ENCODE results near the gene TGIF1.

TGIF1 gene

GRCh38 chr18:3479978-3480509 is 30.1 kb downstream of the TGIF1 start:
- Histone ChIP-seq H3K4me1 (ENCODE audit: control insufficient read depth, insufficient read depth, low read length) (no peaks in the 10 kb centered on the region), H3K9ac (ENCODE audit: low read length) (no peak overlapping the region), H3K9me3 (ENCODE audit: control insufficient read depth, low read length) (no peaks in the 10 kb centered on the region), H3K4me3 (ENCODE audit: low read length) (no peak overlapping the region), H3K27me3 (ENCODE audit: control insufficient read depth, insufficient read depth, low read length) (no peaks in the 10 kb centered on the region), H3K36me3 (ENCODE audit: control insufficient read depth, insufficient read depth, low read length) (no peaks in the 10 kb centered on the region)

GRCh38 chr18:3480827-3481573 is 31.0 kb downstream of the TGIF1 start:
- Histone ChIP-seq H3K9me3 (ENCODE audit: control insufficient read depth, low read length) (no peaks in the 10 kb centered on the region), H3K4me3 (ENCODE audit: low read length) (no peak overlapping the region), H3K9ac (ENCODE audit: low read length) (no peak overlapping the region), H3K4me1 (ENCODE audit: control insufficient read depth, insufficient read depth, low read length) (no peaks in the 10 kb centered on the region), H3K27me3 (ENCODE audit: control insufficient read depth, insufficient read depth, low read length) (no peaks in the 10 kb centered on the region), H3K36me3 (ENCODE audit: control insufficient read depth, insufficient read depth, low read length) (no peaks in the 10 kb centered on the region)

DNA sequence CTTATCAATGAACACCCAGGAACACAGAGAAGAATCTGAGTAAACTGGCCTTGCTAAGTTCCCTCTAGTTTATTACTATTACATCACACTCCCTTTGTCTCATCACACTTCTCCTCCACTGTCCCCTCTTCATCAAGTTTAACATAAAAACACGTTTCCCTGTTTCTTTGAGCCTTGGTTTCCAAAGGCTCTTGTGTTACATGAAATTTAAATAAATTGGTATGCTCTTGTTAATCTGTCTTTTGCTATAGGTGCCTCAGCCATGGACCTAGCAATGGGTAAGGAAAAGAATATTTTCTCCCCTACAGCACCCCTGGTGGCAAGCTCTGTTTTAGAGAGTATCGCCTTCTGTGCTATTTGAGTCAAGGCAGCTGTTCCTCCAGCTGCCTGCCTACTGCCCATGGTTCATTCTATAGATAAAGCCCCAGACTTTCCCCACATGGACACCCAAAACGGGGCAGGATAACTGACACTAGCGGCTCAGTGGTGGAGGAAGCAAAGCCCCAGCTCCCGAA is 31.8 kb downstream of the TGIF1 start:
- no peaks in the 10 kb centered on the region for H3K36me3 ChIP-seq (ENCODE audit: control insufficient read depth, insufficient read depth, low read length)
- H3K4me1 ChIP-seq (ENCODE audit: control insufficient read depth, insufficient read depth, low read length) = no peaks in the 10 kb centered on the region
- no peaks in the 10 kb centered on the region for H3K27me3 ChIP-seq (ENCODE audit: control insufficient read depth, insufficient read depth, low read length)
- H3K9ac ChIP-seq (ENCODE audit: low read length) = no peak overlapping the region
- no peaks in the 10 kb centered on the region for H3K9me3 ChIP-seq (ENCODE audit: control insufficient read depth, low read length)
- no peak overlapping the region for H3K4me3 ChIP-seq (ENCODE audit: low read length)

- Histone ChIP-seq H3K4me3 (ENCODE audit: low read length) (no peak overlapping the region), H3K27me3 (ENCODE audit: control insufficient read depth, insufficient read depth, low read length) (no peaks in the 10 kb centered on the region), H3K9ac (ENCODE audit: low read length) (no peak overlapping the region), H3K9me3 (ENCODE audit: control insufficient read depth, low read length) (no peaks in the 10 kb centered on the region), H3K4me1 (ENCODE audit: control insufficient read depth, insufficient read depth, low read length) (no peaks in the 10 kb centered on the region), H3K36me3 (ENCODE audit: control insufficient read depth, insufficient read depth, low read length) (no peaks in the 10 kb centered on the region)
Observed at GRCh38 chr18:3482258-3482657, 32.3 kb downstream of the TGIF1 start.

DNA sequence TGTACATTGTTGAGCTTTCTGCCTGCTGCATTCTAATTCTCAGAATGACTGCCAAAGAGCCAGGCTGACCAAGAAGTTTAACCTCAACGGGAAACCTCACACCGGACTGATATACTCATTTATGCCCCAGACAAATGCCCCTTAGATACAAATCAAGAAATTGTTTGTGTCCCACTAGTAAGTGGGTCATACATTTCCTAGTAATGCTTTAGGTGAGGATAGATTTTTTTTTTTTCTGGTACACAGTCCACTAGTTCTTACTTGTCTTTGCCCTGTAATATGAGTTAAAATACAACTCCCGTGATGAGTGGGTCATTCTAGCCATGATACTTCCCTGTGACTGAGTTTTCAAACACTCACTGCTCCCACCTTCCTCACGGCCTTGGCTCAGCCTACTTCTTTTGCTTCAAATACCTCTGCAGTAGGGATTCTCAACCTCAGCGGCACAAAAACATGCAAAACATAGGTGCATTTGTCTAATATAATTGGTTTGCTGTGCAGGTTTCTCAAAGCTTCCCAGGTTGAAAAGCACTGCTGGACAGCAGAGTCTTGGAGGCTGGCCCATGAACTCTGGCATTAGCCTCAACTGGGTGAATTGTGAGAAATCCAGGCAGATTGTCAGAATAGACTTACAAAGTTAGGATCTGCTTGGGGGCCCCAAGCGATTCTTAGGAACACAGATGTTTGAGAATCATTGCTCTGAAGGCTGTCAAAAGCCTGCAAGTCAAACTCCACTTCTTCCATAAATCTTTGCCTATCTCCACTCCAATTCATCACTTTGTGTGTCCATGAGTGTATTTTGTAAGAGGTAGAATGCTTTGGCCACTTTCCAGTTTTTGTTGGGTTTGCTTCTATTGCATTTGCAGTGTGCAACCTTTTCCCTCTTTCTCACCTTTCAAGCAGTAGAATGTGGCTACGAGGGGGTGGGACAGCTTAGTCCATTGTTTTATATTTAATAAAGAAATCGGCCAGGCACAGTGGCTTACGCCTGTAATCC is 35.5 kb downstream of the TGIF1 start:
- H3K4me3 ChIP-seq (ENCODE audit: low read length) = no peak overlapping the region

GRCh38 chr18:3486512-3486911 is 36.5 kb downstream of the TGIF1 start:
- Histone ChIP-seq H3K36me3 (ENCODE audit: control insufficient read depth, insufficient read depth, low read length) (no peaks in the 10 kb centered on the region), H3K9ac (ENCODE audit: low read length) (no peak overlapping the region), H3K27me3 (ENCODE audit: control insufficient read depth, insufficient read depth, low read length) (no peaks in the 10 kb centered on the region), H3K4me3 (ENCODE audit: low read length) (no peak overlapping the region), H3K9me3 (ENCODE audit: control insufficient read depth, low read length) (no peaks in the 10 kb centered on the region), H3K4me1 (ENCODE audit: control insufficient read depth, insufficient read depth, low read length) (no peaks in the 10 kb centered on the region)

More for the DNA sequence above, 35.5 kb downstream of the TGIF1 start:
- Histone ChIP-seq H3K4me1 (ENCODE audit: control insufficient read depth, insufficient read depth, low read length) (no peaks in the 10 kb centered on the region), H3K27me3 (ENCODE audit: control insufficient read depth, insufficient read depth, low read length) (no peaks in the 10 kb centered on the region), H3K36me3 (ENCODE audit: control insufficient read depth, insufficient read depth, low read length) (no peaks in the 10 kb centered on the region), H3K9ac (ENCODE audit: low read length) (no peak overlapping the region), H3K9me3 (ENCODE audit: control insufficient read depth, low read length) (no peaks in the 10 kb centered on the region)

- no peak overlapping the region for H3K9ac ChIP-seq (ENCODE audit: low read length)
- H3K27me3 ChIP-seq (ENCODE audit: control insufficient read depth, insufficient read depth, low read length) = no peaks in the 10 kb centered on the region
- no peaks in the 10 kb centered on the region for H3K4me1 ChIP-seq (ENCODE audit: control insufficient read depth, insufficient read depth, low read length)
- no peaks in the 10 kb centered on the region for H3K9me3 ChIP-seq (ENCODE audit: control insufficient read depth, low read length)
- H3K36me3 ChIP-seq (ENCODE audit: control insufficient read depth, insufficient read depth, low read length) = no peaks in the 10 kb centered on the region
- no peak overlapping the region for H3K4me3 ChIP-seq (ENCODE audit: low read length)
Observed at GRCh38 chr18:3489462-3489861, 39.5 kb downstream of the TGIF1 start.

DNA sequence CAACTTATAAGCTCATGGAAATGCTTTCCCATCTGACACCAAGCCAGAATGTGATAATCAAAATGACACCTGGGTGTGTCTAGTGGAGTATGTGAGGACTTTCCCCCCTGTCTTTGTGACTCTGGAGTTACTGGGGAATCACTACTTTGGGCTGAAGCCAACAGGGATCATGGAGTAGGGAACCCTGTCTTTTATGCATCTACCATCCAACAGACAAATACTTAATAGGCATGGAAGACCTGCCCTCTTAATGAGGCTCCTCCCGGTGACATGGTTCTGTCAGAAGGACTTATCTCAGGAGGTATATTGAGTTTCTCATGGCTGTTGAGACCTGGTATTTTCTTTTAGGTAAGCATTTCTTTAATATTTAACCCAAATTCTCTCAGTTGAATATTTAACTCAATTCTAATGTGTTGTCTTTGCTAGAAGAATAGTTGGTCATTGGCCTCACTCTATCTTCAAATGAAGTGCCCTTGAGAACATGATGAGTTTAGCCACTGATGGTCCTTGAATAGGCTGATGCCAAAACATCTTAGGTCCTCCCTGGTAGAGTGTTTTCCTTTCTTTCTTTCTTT is 42.1 kb downstream of the TGIF1 start:
- no peaks in the 10 kb centered on the region for H3K9me3 ChIP-seq (ENCODE audit: control insufficient read depth, low read length)
- no peaks in the 10 kb centered on the region for H3K4me1 ChIP-seq (ENCODE audit: control insufficient read depth, insufficient read depth, low read length)
- no peak overlapping the region for H3K9ac ChIP-seq (ENCODE audit: low read length)
- H3K36me3 ChIP-seq (ENCODE audit: control insufficient read depth, insufficient read depth, low read length) = no peaks in the 10 kb centered on the region
- no peak overlapping the region for H3K4me3 ChIP-seq (ENCODE audit: low read length)
- H3K27me3 ChIP-seq (ENCODE audit: control insufficient read depth, insufficient read depth, low read length) = no peaks in the 10 kb centered on the region

DNA sequence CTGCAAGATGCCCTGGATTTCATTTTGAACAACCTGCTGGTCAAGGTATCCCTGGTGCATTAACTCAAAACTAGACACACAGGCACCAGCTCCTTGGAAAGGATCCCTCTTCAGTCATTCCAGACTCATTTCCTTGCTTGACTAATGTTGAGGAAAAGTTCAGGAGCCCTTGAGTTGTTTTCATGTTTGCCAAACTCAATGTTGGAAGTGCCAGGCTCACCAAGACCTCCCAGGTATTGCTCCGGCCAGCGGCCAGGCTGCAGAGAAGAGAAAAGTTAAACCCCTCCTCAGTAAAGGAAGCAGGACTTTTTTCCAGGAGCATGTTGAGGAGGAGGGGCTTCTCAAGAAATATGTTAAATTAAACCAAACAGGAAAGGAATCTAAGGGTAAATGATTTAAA is 42.7 kb downstream of the TGIF1 start:
- Histone ChIP-seq H3K36me3 (ENCODE audit: control insufficient read depth, insufficient read depth, low read length) (no peaks in the 10 kb centered on the region), H3K4me3 (ENCODE audit: low read length) (no peak overlapping the region), H3K27me3 (ENCODE audit: control insufficient read depth, insufficient read depth, low read length) (no peaks in the 10 kb centered on the region), H3K9ac (ENCODE audit: low read length) (no peak overlapping the region), H3K9me3 (ENCODE audit: control insufficient read depth, low read length) (no peaks in the 10 kb centered on the region), H3K4me1 (ENCODE audit: control insufficient read depth, insufficient read depth, low read length) (no peaks in the 10 kb centered on the region)

DNA sequence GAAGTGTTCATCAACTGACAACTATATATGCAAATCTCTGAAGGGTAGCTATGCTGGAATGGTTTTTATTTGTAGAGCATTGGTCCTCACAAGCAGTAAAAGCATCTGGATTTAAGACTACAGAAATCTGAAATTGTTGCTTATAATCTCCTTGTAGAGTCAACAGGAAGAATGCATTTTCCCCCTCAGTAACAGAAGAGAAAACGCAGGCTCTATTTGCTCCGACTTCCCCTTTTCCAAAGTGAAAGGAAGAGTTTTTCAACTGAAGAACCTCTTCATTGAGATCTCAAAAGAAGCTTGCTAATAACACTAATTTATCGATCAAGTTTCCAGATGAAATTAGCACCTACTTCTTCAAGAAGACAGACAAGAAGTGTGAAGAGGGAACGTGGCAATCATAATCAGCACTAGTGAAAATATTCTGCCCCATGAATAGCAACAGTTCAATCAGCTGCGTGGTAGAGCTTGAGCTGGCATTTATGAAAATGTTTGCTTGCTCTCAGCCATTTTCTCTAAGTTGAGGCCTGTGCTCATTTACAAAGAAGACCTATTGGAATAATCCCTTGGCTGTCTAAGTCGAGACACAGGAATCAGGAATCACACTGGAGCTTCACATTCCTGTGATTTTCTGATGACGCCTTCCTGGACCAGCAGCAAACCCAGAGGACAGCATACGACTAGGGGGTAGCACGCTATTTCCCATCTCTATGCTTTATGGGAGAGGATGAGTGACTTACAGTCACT is 43.7 kb downstream of the TGIF1 start:
- H3K9me3 ChIP-seq (ENCODE audit: control insufficient read depth, low read length) = no peaks in the 10 kb centered on the region
- H3K4me1 ChIP-seq (ENCODE audit: control insufficient read depth, insufficient read depth, low read length) = no peaks in the 10 kb centered on the region
- no peak overlapping the region for H3K4me3 ChIP-seq (ENCODE audit: low read length)
- peaks cover 3% of the 10 kb centered on the region for H3K27me3 ChIP-seq (ENCODE audit: control insufficient read depth, insufficient read depth, low read length)
- no peak overlapping the region for H3K9ac ChIP-seq (ENCODE audit: low read length)
- H3K36me3 ChIP-seq (ENCODE audit: control insufficient read depth, insufficient read depth, low read length) = no peaks in the 10 kb centered on the region

- Histone ChIP-seq H3K36me3 (ENCODE audit: control insufficient read depth, insufficient read depth, low read length) (no peaks in the 10 kb centered on the region), H3K9me3 (ENCODE audit: control insufficient read depth, low read length) (no peaks in the 10 kb centered on the region), H3K4me1 (ENCODE audit: control insufficient read depth, insufficient read depth, low read length) (peaks cover under 1% of the 10 kb centered on the region), H3K4me3 (ENCODE audit: low read length) (no peak overlapping the region), H3K27me3 (ENCODE audit: control insufficient read depth, insufficient read depth, low read length) (peaks cover 5% of the 10 kb centered on the region), H3K9ac (ENCODE audit: low read length) (no peak overlapping the region)
Observed at GRCh38 chr18:3494245-3494526, 44.2 kb downstream of the TGIF1 start.
